Measurements from ENCODE around the gene CDK14. TPM values are rescaled to one million over a fixed set of nuclear protein-coding genes. Genes with fewer than 3 reads are reported as not detected.
"Not testable (repeated sequence)": the region's sequence is repeated elsewhere in the genome, so short reads cannot be mapped to it uniquely, and the experiment has no call there.

Gene CDK14
- total and polyA plus RNA-seq, 4 donors = 4.2 to 12.4 (median 7.4) TPM

GRCh38 chr7:91169830-91170191, 573.7 kb downstream of the CDK14 start:
- WGBS = 81% methylated on average over 5 of the region's 5 CpGs
- TF ChIP-seq ZBTB33 (IDR thresholded peaks at IDR 0.05) (no peak), NR2F2 (IDR thresholded peaks at IDR 0.05) (no peak), RXRA (IDR thresholded peaks at IDR 0.05) (no peak), ATF3 (IDR thresholded peaks at IDR 0.05) (no peak), TAF1 (conservative IDR thresholded peaks at IDR 0.05) (no peak), CTCF (IDR thresholded peaks at IDR 0.05; ENCODE audit: low read depth, low read length, missing input control) (no peak), REST (IDR thresholded peaks at IDR 0.05) (no peak), GABPA (IDR thresholded peaks at IDR 0.05 in 1 of 2, conservative IDR thresholded peaks at IDR 0.05 in 1 of 2) (no peak), YY1 (IDR thresholded peaks at IDR 0.05) (no peak), FOXA1 (IDR thresholded peaks at IDR 0.05) (no peak)
- Histone ChIP-seq H3K27me3 (ENCODE audit: control insufficient read depth in 4 of 4, insufficient read depth in 4 of 4, low read length in 3 of 4) (no peaks in the 10 kb centered on the region), H3K9me3 (ENCODE audit: control insufficient read depth in 4 of 4, low read length in 3 of 4) (no peaks in the 10 kb centered on the region), H3K27ac (ENCODE audit: low read depth in 1 of 2, low read length in 2 of 2) (no peak overlapping the region), H3K4me1 (ENCODE audit: control insufficient read depth in 4 of 4, insufficient read depth in 4 of 4, low read length in 3 of 4) (no peaks in the 10 kb centered on the region), H3K9ac (ENCODE audit: low read depth in 1 of 2, low read length in 2 of 2) (no peak overlapping the region), H3K4me3 (ENCODE audit: low read depth in 1 of 3, low read length in 3 of 3) (no peak overlapping the region), H3K36me3 (ENCODE audit: control insufficient read depth in 4 of 4, insufficient read depth in 3 of 4, low read depth in 1 of 4, low read length in 3 of 4) (no peaks in the 10 kb centered on the region)
- DNase-seq (ENCODE audit: low spot score) = no peak

GRCh38 chr7:91173265-91173664, 577.1 kb downstream of the CDK14 start:
- 97% methylated on average over 6 of the region's 11 CpGs for WGBS

GRCh38 chr7:91180746-91181145, 584.6 kb downstream of the CDK14 start:
- no peaks in the 10 kb centered on the region for H3K9me3 ChIP-seq (ENCODE audit: control insufficient read depth in 4 of 4, low read length in 3 of 4)
- H3K4me1 ChIP-seq (ENCODE audit: control insufficient read depth in 4 of 4, insufficient read depth in 4 of 4, low read length in 3 of 4) = no peaks in the 10 kb centered on the region
- H3K9ac ChIP-seq (ENCODE audit: low read depth in 1 of 2, low read length in 2 of 2) = no peak overlapping the region
- no peak for DNase-seq (ENCODE audit: low spot score)
- no peaks in the 10 kb centered on the region for H3K27me3 ChIP-seq (ENCODE audit: control insufficient read depth in 4 of 4, insufficient read depth in 4 of 4, low read length in 3 of 4)
- TF ChIP-seq RAD21 (IDR thresholded peaks at IDR 0.05) (no peak), CTCF (IDR thresholded peaks at IDR 0.05; ENCODE audit: low read depth, low read length, missing input control) (no peak)
- no peaks in the 10 kb centered on the region for H3K36me3 ChIP-seq (ENCODE audit: control insufficient read depth in 4 of 4, insufficient read depth in 3 of 4, low read depth in 1 of 4, low read length in 3 of 4)
- WGBS = 86% methylated on average over 1 of the region's 1 CpG
- no peak overlapping the region for H3K4me3 ChIP-seq (ENCODE audit: low read depth in 1 of 3, low read length in 3 of 3)
- H3K27ac ChIP-seq (ENCODE audit: low read depth in 1 of 2, low read length in 2 of 2) = no peak overlapping the region

More at GRCh38 chr7:91173265-91173664, 577.1 kb downstream of the CDK14 start:
- H3K9ac ChIP-seq (ENCODE audit: low read depth in 1 of 2, low read length in 2 of 2); DNase-seq (ENCODE audit: low spot score); H3K4me1 ChIP-seq (ENCODE audit: control insufficient read depth in 4 of 4, insufficient read depth in 4 of 4, low read length in 3 of 4); H3K9me3 ChIP-seq (ENCODE audit: control insufficient read depth in 4 of 4, low read length in 3 of 4); H3K27me3 ChIP-seq (ENCODE audit: control insufficient read depth in 4 of 4, insufficient read depth in 4 of 4, low read length in 3 of 4); H3K4me3 ChIP-seq (ENCODE audit: low read depth in 1 of 3, low read length in 3 of 3); H3K36me3 ChIP-seq (ENCODE audit: control insufficient read depth in 4 of 4, insufficient read depth in 3 of 4, low read depth in 1 of 4, low read length in 3 of 4); H3K27ac ChIP-seq (ENCODE audit: low read depth in 1 of 2, low read length in 2 of 2): not testable (repeated sequence)
